ENCODE results near the gene LOC101059915.
A peak's percentile ranks its signal among the peaks of the same experiment; 100 is the strongest.

LOC101059915 gene

DNA sequence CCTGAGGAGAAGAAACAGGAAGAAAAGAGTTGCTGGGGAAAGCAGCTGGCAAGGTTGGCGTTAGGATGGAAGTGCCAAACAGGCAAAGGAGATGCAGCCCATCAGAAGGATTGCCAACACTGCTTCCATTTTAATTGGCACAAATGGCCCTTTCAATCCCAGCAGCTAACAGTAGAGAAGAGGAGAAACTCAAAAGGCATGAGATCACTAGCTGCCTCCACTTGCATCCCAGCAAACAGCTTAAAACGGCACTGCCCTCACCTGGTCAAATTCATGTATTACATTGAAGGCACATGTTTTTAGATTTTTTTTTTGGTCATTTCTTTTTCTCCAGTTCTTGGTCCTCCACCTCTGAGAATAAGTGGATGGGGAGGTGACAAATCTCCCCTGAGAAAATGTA, 14.9 kb upstream of the LOC101059915 start:
- no peaks in the 10 kb centered on the region for H3K4me1 ChIP-seq
- H3K27me3 ChIP-seq = no peaks in the 10 kb centered on the region
- DNase-seq = peak; percentile 42

DNA sequence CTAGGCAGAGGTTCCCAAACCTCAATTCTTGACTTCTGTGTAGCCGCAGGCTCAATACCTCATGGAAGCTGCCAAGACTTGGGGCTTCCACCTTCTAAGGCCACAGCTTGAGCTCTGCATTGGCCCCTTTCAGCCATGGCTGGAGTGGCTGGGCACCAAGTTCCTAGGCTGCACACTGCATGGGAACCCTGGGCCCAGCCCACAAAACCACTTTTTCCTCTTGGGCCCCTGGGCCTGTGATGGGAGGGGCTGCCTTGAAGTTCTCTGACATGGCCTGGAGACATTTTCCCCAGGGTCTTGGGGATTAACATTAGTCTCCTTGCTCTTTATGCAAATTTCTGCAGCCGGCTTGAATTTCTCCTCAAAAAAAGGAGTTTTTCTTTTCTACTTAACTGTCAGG, 14.0 kb upstream of the LOC101059915 start:
- H3K27me3 ChIP-seq = no peaks in the 10 kb centered on the region
- H3K4me1 ChIP-seq = no peaks in the 10 kb centered on the region
- DNase-seq = no peak
- TF ChIP-seq, protein P1, sequence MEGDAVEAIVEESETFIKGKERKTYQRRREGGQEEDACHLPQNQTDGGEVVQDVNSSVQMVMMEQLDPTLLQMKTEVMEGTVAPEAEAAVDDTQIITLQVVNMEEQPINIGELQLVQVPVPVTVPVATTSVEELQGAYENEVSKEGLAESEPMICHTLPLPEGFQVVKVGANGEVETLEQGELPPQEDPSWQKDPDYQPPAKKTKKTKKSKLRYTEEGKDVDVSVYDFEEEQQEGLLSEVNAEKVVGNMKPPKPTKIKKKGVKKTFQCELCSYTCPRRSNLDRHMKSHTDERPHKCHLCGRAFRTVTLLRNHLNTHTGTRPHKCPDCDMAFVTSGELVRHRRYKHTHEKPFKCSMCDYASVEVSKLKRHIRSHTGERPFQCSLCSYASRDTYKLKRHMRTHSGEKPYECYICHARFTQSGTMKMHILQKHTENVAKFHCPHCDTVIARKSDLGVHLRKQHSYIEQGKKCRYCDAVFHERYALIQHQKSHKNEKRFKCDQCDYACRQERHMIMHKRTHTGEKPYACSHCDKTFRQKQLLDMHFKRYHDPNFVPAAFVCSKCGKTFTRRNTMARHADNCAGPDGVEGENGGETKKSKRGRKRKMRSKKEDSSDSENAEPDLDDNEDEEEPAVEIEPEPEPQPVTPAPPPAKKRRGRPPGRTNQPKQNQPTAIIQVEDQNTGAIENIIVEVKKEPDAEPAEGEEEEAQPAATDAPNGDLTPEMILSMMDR (IDR thresholded peaks at IDR 0.05; ENCODE audit: low read depth, low read length) = no peak
- no peaks in the 10 kb centered on the region for H3K9me3 ChIP-seq
- no peaks in the 10 kb centered on the region for H3K36me3 ChIP-seq
- H3K4me3 ChIP-seq (ENCODE audit: low read depth, low read length) = no peak overlapping the region

More for the DNA sequence above, 14.9 kb upstream of the LOC101059915 start:
- TF ChIP-seq, protein P1 (IDR thresholded peaks at IDR 0.05; ENCODE audit: low read depth, low read length) = peak; percentile 59
- H3K9me3 ChIP-seq = no peaks in the 10 kb centered on the region
- no peak overlapping the region for H3K4me3 ChIP-seq (ENCODE audit: low read depth, low read length)
- no peaks in the 10 kb centered on the region for H3K36me3 ChIP-seq

DNA sequence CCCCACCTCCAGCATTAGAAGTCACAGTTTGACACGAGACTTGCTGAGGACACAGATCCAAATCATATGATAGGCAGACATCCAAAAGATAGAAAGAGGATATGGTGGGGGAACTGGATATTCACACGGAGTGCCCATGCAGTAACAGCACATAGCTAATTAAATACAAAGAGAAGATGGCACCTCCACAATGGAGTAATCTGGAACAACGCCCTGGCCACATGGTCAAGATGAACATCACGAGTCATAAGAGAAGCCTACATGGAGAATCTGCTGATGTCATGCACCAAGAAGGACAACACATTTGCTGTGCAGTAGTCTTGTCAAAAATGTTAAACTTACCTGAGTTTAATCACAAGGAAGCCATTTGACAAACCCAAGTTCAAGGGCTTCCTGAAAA, 10.1 kb upstream of the LOC101059915 start:
- no peaks in the 10 kb centered on the region for H3K36me3 ChIP-seq
- TF ChIP-seq, protein P1 (IDR thresholded peaks at IDR 0.05; ENCODE audit: low read depth, low read length) = no peak
- no peaks in the 10 kb centered on the region for H3K4me1 ChIP-seq
- H3K9me3 ChIP-seq = no peaks in the 10 kb centered on the region
- no peak for DNase-seq
- H3K27me3 ChIP-seq = no peaks in the 10 kb centered on the region
- H3K4me3 ChIP-seq (ENCODE audit: low read depth, low read length) = no peak overlapping the region

DNA sequence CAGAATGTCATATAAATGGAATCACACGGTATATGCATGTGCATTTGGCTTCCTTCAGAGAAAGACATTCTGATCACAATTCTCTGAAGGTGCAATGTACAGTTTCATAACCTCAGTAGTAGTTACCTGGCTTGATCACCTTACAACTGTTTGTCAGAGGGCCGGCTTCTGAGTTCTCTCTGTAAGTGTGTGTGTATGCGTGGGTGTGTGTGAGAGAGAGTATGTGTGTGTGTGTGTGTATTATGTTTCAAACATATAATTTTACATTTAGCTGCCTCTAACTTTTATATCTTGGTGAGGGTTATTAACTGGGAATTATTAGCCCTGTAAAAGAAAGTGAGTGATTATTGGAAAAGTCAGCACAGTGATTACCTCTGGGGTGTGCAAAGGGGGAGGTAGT, 8.0 kb upstream of the LOC101059915 start:
- Histone ChIP-seq H3K4me3 (ENCODE audit: low read depth, low read length) (no peak overlapping the region), H3K27me3 (no peaks in the 10 kb centered on the region), H3K36me3 (no peaks in the 10 kb centered on the region), H3K4me1 (no peaks in the 10 kb centered on the region), H3K9me3 (no peaks in the 10 kb centered on the region)
- TF ChIP-seq, protein P1 (IDR thresholded peaks at IDR 0.05; ENCODE audit: low read depth, low read length) = no peak
- DNase-seq = no peak

DNA sequence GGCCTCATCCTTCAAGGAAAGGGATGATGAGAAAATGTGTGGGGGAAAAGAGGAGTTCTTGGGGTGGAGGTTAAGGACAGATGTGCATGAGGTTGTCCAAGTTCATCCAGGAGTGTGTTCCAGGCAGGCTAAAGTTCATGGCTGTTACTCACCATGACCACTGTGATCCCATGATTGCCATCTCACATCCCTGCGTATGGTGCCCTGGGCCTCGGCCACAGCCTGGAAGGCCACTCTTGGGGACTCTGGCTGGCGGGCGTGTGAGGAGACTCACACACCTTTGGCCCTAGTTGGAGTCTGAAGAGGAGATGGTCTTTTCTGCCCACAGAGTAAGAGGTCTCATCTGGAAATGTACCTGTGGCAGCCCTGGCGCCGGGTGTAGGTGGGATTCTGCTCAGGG, 7.4 kb upstream of the LOC101059915 start:
- Histone ChIP-seq H3K36me3 (no peaks in the 10 kb centered on the region), H3K4me3 (ENCODE audit: low read depth, low read length) (no peak overlapping the region), H3K27me3 (no peaks in the 10 kb centered on the region), H3K9me3 (no peaks in the 10 kb centered on the region), H3K4me1 (no peaks in the 10 kb centered on the region)
- TF ChIP-seq, protein P1 (IDR thresholded peaks at IDR 0.05; ENCODE audit: low read depth, low read length) = no peak
- DNase-seq = no peak

DNA sequence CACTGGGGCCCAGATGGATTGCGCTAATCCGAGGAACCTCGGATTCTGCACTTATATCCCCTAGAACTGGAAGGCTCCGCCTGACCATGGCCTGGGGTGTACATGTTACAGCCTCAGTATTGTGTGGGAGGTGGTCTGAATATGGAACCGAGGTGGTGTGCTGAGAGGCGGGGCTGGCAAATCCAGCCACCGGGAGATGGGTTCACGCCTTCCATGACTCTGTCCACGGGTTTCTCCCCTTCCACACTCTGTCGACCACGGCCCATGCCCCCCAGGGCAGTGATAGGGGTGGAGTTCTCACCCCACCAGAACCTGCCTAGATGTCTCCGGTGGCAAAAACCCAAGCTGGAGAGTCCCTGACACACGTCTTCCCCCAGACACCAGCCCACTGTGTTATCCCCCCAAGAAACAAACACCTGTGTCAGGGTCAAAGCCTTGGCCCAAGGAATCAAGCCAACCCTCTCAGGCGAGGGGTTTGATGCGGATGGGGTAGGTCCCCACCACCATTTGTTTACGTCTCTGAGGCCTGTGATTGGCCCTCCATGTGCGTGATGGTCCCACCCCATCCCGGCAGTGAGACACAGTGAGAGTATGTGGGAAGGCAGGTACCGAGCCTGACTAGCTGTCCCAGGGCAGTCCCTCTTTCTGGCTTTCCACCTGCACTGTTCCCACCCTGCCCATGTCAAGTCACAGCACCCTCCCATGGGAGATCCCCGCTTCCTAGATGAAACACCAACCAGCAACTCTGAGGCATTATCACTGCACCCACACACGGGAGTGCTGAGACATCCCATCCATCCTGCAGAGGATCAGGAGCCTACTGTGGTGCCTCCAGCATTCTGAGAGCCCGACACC, 6.6 kb upstream of the LOC101059915 start:
- no peak for DNase-seq
- H3K4me3 ChIP-seq (ENCODE audit: low read depth, low read length) = no peak overlapping the region
- no peaks in the 10 kb centered on the region for H3K27me3 ChIP-seq
- TF ChIP-seq, protein P1 (IDR thresholded peaks at IDR 0.05; ENCODE audit: low read depth, low read length) = no peak
- no peaks in the 10 kb centered on the region for H3K36me3 ChIP-seq
- H3K9me3 ChIP-seq = no peaks in the 10 kb centered on the region
- no peaks in the 10 kb centered on the region for H3K4me1 ChIP-seq
